ENCODE results near the gene SYT17. TPM values are rescaled to one million over a fixed set of nuclear protein-coding genes. Genes with fewer than 3 reads are reported as not detected.
A peak's percentile ranks its signal among the peaks of the same experiment; 100 is the strongest.

The SYT17 gene
- total and polyA plus RNA-seq, 10 of the 15 experiments (the other 5 are each of a cell fraction or from before 2014, with no cell fraction given), result 3.7 to 12.3 (median 5.0) TPM

DNA sequence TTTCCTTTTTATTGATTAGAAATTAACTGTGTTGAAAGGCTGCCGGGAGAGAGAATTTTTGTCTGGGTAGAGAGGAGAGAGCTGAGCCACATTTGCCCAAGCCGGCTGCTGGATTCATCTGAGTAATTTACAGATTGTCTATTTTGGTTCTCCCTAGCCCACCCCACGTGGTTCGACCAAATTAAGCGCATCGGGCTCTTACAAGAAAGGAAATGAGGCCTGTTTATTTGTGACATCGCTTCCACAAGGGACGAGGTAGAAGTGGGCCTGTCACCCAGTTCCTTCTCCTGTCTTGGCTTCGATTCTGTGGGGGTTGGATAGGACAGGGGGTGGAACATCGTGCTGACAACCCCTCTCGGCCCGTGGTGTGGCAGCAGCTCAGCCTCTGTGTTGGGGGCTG, 42.9 kb downstream of the SYT17 start (continued):
- TF ChIP-seq, protein P1, sequence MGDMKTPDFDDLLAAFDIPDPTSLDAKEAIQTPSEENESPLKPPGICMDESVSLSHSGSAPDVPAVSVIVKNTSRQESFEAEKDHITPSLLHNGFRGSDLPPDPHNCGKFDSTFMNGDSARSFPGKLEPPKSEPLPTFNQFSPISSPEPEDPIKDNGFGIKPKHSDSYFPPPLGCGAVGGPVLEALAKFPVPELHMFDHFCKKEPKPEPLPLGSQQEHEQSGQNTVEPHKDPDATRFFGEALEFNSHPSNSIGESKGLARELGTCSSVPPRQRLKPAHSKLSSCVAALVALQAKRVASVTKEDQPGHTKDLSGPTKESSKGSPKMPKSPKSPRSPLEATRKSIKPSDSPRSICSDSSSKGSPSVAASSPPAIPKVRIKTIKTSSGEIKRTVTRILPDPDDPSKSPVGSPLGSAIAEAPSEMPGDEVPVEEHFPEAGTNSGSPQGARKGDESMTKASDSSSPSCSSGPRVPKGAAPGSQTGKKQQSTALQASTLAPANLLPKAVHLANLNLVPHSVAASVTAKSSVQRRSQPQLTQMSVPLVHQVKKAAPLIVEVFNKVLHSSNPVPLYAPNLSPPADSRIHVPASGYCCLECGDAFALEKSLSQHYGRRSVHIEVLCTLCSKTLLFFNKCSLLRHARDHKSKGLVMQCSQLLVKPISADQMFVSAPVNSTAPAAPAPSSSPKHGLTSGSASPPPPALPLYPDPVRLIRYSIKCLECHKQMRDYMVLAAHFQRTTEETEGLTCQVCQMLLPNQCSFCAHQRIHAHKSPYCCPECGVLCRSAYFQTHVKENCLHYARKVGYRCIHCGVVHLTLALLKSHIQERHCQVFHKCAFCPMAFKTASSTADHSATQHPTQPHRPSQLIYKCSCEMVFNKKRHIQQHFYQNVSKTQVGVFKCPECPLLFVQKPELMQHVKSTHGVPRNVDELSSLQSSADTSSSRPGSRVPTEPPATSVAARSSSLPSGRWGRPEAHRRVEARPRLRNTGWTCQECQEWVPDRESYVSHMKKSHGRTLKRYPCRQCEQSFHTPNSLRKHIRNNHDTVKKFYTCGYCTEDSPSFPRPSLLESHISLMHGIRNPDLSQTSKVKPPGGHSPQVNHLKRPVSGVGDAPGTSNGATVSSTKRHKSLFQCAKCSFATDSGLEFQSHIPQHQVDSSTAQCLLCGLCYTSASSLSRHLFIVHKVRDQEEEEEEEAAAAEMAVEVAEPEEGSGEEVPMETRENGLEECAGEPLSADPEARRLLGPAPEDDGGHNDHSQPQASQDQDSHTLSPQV (IDR thresholded peaks at IDR 0.05), result peak; percentile 45; the same call in 1 of the 2 replicates
- TF ChIP-seq, protein P2, sequence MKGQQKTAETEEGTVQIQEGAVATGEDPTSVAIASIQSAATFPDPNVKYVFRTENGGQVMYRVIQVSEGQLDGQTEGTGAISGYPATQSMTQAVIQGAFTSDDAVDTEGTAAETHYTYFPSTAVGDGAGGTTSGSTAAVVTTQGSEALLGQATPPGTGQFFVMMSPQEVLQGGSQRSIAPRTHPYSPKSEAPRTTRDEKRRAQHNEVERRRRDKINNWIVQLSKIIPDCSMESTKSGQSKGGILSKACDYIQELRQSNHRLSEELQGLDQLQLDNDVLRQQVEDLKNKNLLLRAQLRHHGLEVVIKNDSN (IDR thresholded peaks at IDR 0.05; ENCODE audit: borderline replicate concordance, extremely low read length, insufficient read depth, low read depth, low read length), result peak; percentile 50
- TF ChIP-seq, protein P3, sequence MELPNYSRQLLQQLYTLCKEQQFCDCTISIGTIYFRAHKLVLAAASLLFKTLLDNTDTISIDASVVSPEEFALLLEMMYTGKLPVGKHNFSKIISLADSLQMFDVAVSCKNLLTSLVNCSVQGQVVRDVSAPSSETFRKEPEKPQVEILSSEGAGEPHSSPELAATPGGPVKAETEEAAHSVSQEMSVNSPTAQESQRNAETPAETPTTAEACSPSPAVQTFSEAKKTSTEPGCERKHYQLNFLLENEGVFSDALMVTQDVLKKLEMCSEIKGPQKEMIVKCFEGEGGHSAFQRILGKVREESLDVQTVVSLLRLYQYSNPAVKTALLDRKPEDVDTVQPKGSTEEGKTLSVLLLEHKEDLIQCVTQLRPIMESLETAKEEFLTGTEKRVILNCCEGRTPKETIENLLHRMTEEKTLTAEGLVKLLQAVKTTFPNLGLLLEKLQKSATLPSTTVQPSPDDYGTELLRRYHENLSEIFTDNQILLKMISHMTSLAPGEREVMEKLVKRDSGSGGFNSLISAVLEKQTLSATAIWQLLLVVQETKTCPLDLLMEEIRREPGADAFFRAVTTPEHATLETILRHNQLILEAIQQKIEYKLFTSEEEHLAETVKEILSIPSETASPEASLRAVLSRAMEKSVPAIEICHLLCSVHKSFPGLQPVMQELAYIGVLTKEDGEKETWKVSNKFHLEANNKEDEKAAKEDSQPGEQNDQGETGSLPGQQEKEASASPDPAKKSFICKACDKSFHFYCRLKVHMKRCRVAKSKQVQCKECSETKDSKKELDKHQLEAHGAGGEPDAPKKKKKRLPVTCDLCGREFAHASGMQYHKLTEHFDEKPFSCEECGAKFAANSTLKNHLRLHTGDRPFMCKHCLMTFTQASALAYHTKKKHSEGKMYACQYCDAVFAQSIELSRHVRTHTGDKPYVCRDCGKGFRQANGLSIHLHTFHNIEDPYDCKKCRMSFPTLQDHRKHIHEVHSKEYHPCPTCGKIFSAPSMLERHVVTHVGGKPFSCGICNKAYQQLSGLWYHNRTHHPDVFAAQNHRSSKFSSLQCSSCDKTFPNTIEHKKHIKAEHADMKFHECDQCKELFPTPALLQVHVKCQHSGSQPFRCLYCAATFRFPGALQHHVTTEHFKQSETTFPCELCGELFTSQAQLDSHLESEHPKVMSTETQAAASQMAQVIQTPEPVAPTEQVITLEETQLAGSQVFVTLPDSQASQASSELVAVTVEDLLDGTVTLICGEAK (IDR thresholded peaks at IDR 0.05; ENCODE audit: borderline replicate concordance), result 0 out of 2 replicates have a peak, but pooled peaks have one; percentile 33
- TF ChIP-seq NKRF (conservative IDR thresholded peaks at IDR 0.05) (no peak), ZSCAN29 (IDR thresholded peaks at IDR 0.05) (no peak), SP1 (IDR thresholded peaks at IDR 0.05; ENCODE audit: low read depth, low read length) (peak; percentile 6), ATF2 (IDR thresholded peaks at IDR 0.05; ENCODE audit: low read length) (no peak), TAF1 (IDR thresholded peaks at IDR 0.05; ENCODE audit: borderline replicate concordance, low read depth, low read length) (peak; percentile 50; the same call in 1 of the 2 replicates), MEF2B (IDR thresholded peaks at IDR 0.05; ENCODE audit: partially characterized antibody, poor library complexity, severe bottlenecking) (peak; percentile 68), ZBTB33 (IDR thresholded peaks at IDR 0.05) (no peak), MTA3 (IDR thresholded peaks at IDR 0.05; ENCODE audit: borderline replicate concordance, low read length) (peak; percentile 21; the same call in 1 of the 2 replicates), GABPA (IDR thresholded peaks at IDR 0.05; ENCODE audit: low read depth) (peak; percentile 27; the same call in 1 of the 2 replicates)

Measured in GM12878 (cell line).